ENCODE results near the gene BOC.

Gene BOC

DNA sequence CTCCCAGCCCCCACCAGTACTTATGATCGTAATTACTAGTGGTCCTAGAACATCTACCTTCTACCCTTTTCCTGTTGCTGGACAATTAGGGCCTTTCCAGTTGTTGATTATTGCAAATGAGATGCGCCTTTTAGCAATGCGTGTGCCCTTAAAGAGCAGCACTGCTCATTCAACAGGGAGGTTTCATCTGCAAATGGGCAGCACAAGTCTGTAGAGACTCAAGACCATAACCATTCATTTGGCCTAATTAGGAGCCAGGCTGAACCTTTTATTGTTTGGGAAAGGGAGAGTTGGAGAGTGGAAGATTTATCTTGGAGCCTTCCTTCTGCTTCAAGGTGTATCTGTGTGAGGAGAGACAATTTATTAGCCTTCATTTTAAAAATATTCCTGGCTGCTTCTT is 42.3 kb downstream of the BOC start:
- H3K4me3 ChIP-seq = no peak overlapping the region
- peak overlapping the region in 1 of 2 donors; percentile 13 for H3K27ac ChIP-seq
- DNase-seq (ENCODE audit: low spot score) = no peak
- TF ChIP-seq, protein P1, sequence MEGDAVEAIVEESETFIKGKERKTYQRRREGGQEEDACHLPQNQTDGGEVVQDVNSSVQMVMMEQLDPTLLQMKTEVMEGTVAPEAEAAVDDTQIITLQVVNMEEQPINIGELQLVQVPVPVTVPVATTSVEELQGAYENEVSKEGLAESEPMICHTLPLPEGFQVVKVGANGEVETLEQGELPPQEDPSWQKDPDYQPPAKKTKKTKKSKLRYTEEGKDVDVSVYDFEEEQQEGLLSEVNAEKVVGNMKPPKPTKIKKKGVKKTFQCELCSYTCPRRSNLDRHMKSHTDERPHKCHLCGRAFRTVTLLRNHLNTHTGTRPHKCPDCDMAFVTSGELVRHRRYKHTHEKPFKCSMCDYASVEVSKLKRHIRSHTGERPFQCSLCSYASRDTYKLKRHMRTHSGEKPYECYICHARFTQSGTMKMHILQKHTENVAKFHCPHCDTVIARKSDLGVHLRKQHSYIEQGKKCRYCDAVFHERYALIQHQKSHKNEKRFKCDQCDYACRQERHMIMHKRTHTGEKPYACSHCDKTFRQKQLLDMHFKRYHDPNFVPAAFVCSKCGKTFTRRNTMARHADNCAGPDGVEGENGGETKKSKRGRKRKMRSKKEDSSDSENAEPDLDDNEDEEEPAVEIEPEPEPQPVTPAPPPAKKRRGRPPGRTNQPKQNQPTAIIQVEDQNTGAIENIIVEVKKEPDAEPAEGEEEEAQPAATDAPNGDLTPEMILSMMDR (IDR thresholded peaks at IDR 0.05) = no peak

DNA sequence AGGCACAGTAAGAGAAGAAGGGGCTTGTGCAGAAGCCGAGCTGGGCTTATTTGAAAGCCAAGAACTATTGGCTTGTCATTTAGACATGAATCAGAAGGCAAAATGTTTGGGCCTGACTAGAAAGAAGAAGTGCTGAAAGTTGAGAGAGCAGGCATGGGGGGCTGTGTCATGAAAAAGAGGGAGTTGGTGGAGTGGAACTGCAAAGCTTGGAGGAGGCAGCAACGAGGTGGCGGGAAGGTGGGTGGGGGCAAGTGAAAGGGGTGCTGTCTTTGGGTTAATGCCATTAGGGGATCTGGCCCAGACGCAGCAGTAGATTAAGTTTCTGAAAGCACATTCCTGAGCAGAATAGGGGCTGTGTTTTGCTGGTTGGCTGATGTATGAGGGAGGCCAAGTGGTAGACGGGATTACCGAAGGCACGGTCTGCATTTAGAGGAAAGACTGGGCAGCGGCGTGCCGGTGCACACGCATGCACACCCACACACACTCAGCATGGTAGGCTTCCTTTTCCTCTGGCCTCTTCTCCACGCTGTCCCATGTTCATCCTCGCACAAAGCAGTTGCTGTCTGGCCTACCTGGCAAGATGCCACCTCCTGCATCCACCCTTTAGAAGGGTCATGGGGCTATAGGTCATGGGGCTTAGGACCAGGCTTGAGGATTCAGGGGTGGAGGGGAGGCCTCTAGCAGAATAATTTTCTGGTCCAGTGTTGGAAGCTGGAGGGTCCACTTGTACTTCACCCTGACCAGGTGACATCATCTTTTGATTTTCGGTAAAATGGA is 43.0 kb downstream of the BOC start:
- TF ChIP-seq, protein P1 (IDR thresholded peaks at IDR 0.05) = no peak
- H3K27ac ChIP-seq = peak overlapping the region in 1 of 2 donors; percentile 63
- H3K4me3 ChIP-seq = no peak overlapping the region
- no peak for DNase-seq (ENCODE audit: low spot score)

DNA sequence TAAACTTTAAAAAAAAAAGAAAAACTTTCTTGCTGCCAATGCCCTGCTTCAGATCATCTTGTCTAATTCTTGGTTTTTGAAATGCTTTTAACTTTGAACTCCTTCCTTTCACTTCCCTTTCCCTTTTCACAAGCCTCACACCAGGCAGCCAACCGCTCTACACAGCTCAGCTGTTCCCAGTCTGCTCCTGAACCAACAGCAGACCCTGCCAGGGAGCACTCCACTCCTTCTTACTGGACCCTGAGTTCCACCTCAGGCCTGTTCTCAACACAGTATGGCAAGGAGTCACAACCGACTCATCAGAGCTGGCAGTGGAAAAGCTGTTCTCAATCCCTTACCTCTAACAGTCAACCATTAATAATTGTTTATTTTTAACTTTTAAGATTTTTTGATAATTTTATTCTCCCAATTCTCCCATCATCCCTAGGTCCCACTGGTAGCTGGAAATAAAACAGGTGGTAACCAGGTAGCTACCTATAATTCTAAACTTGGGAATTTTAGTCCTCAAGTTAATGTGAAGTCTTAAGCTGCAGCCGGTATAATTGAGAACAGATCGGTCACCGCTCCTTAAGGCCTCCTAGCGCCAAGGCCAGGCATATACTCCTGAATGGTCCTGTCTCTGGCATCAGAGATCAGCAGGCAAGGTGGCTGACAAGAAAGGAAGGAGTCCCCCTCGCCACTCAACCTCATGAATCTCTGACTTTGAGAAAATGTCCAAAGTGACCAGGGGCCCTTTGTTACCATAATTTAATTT is 43.9 kb downstream of the BOC start:
- Histone ChIP-seq H3K27ac (no peak overlapping the region), H3K4me3 (no peak overlapping the region)
- DNase-seq (ENCODE audit: low spot score) = no peak
- TF ChIP-seq, protein P1 (IDR thresholded peaks at IDR 0.05) = no peak

DNA sequence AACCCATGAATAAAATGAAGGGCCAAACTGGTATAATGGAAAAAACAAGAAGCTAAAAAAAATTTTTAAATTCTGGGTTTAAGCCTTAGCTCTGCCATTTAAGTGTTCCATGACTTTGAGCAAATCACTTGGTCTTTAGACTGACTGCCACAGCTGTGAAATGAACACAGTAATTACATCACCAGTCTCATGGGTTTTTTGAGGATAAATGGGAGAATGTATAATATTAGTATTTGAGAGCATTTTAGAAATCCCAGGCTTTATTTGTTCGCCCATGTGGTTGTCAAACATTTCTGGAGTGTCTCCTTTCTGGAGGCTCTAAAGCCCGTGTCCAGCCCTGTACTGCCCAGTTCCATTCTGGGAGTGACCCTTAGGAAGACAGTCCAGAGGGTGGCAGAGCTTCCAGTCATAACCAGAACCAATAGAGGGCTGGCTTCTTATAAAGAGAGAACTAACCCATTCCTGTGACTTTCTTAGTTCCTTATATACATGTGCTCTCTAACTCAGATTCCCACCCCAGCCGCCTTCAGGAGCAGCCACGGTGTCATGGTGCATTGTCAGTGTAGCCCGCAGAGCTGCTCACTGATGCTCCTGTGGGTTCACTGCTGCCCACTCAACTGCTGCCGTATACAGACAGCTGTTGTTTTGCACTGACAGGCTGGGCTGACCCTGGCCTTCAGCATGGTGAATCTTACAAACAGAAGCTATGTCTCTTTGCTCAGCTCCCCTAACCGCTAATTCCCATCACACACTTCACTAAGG is 44.7 kb downstream of the BOC start:
- Histone ChIP-seq H3K4me3 (no peak overlapping the region), H3K27ac (no peak overlapping the region)
- TF ChIP-seq, protein P1 (IDR thresholded peaks at IDR 0.05) = no peak
- no peak for DNase-seq (ENCODE audit: low spot score)

DNA sequence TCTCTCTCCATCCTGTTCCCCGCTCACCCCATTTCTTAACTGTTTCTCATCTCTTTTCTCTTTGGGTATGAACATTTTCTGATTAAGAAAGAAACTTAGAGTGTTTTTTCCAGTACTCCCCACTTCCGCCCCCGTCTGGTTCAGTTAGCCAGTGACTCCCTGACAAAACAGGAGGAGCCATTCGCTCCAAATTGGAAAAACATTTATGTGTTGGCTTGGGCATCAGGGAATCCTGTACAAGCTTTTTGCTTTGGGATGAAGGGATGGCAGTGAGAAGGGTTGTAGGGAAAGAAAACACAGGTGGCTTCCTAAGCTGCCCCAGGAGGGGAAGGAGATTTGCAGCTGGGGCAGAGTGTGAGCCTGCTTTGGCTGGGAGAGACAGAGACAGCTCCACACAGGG is 47.0 kb downstream of the BOC start:
- peak overlapping the region in 1 of 2 donors; percentile 35 for H3K27ac ChIP-seq
- TF ChIP-seq, protein P1 (IDR thresholded peaks at IDR 0.05) = no peak

DNA sequence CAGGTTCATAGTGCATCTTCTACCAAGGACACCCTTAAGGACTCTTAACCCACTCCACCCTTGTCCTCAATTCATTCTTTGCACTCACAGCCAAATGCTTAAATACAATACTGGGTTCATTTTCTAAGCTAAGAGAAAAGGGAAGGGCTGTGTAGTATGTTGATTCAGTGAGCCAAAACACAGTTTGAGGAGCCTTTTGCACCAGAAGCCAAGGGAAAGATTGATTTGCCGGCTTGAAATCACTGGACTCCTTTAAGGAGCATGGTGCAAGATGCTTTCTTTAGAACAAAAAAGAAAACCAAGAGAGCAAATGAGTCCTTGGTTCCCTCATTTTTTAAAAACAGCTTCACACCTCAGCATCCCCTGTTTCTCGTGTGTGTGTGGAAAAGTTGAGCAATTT is 47.8 kb downstream of the BOC start:
- Histone ChIP-seq H3K27ac (peak overlapping the region in 1 of 2 donors; percentile 35), H3K4me3 (no peak overlapping the region)
- peak; percentile 11 for DNase-seq (ENCODE audit: low spot score)
- TF ChIP-seq, protein P1 (IDR thresholded peaks at IDR 0.05) = no peak

More for the DNA sequence above, 47.0 kb downstream of the BOC start:
- no peak overlapping the region for H3K4me3 ChIP-seq
- DNase-seq (ENCODE audit: low spot score) = no peak
